Fibroblast of skin of left biceps (primary cell): ENCODE results near the gene TTC9B.
"Not testable (repeated sequence)": the region's sequence is repeated elsewhere in the genome, so short reads cannot be mapped to it uniquely, and the experiment has no call there.

Source experiments
- DNase-seq, 2 experiments: peaks; one replicate each; pipeline ENCODE4 v3.0.0-alpha.2; 2013; ENCODE audit warnings: low read depth in 2 of 2

TTC9B gene

DNA sequence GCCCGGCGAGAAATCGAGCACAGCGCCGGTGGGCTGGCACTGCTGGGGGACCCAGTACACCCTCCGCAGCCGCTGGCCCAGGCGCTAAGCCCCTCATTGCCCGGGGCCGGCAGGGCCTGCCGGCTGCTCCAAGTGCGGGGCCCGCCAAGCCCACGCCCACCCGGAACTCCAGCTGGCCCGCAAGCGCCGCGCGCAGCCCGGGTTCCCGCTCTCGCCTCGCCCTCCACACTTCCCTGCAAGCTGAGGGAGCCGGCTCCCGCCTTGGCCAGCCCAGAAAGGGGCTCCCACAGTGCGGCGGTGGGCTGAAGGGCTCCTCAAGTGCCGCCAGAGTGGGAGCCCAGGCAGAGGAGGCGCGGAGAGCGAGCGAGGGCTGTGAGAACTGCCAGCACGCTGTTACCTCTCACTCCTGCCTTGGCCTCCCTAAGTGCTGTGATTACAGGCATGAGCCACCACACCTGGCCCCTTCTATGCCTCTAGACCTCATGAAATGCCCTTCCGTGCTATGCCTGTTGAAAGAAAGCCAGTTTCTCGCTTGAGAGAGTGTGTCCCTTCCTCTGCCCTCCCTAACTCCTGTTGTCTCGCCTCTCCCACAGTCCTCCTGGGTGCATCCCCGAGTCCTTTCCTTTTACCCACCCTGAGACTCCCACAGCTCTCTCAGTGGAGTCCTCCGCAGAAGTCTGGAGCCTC, 47.7 kb downstream of the TTC9B start:
- DNase-seq = not testable (repeated sequence)

DNA sequence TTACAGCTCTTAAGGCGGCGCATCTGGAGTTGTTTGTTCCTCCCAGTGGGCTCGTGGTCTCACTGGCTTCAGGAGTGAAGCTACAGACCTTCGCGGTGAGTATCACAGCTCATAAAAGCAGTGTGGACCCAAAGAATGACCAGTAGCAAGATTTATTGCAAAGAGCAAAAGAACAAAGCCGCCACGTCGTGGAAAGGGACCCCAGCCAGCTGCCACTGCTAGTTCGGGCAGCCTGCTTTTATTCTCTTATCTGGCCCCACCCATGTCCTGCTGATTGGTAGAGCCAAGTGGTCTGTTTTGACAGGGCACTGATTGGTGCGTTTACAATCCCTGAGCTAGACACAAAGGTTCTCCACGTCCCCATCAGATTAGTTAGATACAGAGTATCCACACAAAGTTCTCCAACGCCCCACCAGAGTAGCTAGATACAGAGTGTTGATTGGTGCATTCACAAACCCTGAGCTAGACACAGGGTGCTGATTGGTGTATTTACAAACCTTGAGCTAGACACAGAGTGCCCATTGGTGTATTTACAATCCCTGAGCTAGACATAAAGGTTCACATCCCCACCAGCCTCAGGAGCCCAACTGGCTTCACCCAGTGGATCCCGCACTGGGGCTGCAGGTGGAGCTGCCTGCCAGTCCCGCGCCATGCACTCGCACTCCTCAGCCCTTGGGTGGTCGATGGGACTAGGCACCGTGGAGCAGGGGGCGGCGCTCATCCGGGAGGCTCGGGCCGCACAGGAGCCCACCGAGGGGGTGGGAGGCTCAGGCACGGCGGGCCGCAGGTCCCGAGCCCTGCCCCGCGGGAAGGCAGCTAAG, 48.5 kb downstream of the TTC9B start:
- DNase-seq = not testable (repeated sequence)
